NCI-H2227 treated with DMSO at 0.1 percent for 48 hours (cell line): ENCODE measurements around the gene NPAS2.

Source experiments
- DNase-seq: peaks from one replicate; lab custom pipeline; 2025; lab: John Stamatoyannopoulos, UW

NPAS2 gene

GRCh38 chr2:100821911-100822265 lies 1.9 kb downstream of the NPAS2 start:
- no peak for DNase-seq

- no peak for DNase-seq
These were observed 2.8 kb downstream of the NPAS2 start for GRCh38 chr2:100822587-100823248.

GRCh38 chr2:100823665-100824438 lies 3.9 kb downstream of the NPAS2 start:
- DNase-seq: no peak

- no peak for DNase-seq
These were observed 4.9 kb downstream of the NPAS2 start for GRCh38 chr2:100824842-100825241.

GRCh38 chr2:100826494-100826893 lies 6.6 kb downstream of the NPAS2 start:
- DNase-seq: no peak

- no peak for DNase-seq
These were observed 11.3 kb downstream of the NPAS2 start for GRCh38 chr2:100831158-100831750.

- DNase-seq: no peak
These were observed 11.9 kb downstream of the NPAS2 start for GRCh38 chr2:100831831-100832230.

GRCh38 chr2:100832885-100833284 lies 12.9 kb downstream of the NPAS2 start:
- no peak for DNase-seq

GRCh38 chr2:100833331-100833730 lies 13.4 kb downstream of the NPAS2 start:
- no peak for DNase-seq

- DNase-seq: no peak
These were observed 14.3 kb downstream of the NPAS2 start for GRCh38 chr2:100834221-100834620.

GRCh38 chr2:100835006-100835659 lies 15.2 kb downstream of the NPAS2 start:
- DNase-seq: no peak

GRCh38 chr2:100840519-100840918 lies 20.6 kb downstream of the NPAS2 start:
- DNase-seq: no peak

GRCh38 chr2:100842241-100842922 lies 22.4 kb downstream of the NPAS2 start:
- no peak for DNase-seq

- no peak for DNase-seq
These were observed 24.6 kb downstream of the NPAS2 start for GRCh38 chr2:100844514-100844913.

- DNase-seq: no peak
These were observed 25.4 kb downstream of the NPAS2 start for GRCh38 chr2:100845141-100845991.

- no peak for DNase-seq
These were observed 26.8 kb downstream of the NPAS2 start for GRCh38 chr2:100846716-100847115.

- no peak for DNase-seq
These were observed 32.5 kb downstream of the NPAS2 start for GRCh38 chr2:100852447-100852846.

GRCh38 chr2:100852999-100853908 lies 33.3 kb downstream of the NPAS2 start:
- DNase-seq: no peak

GRCh38 chr2:100853909-100854810 lies 34.2 kb downstream of the NPAS2 start:
- DNase-seq: no peak
